K562 (cell line): ENCODE data around the gene CHST12.

Source experiments
- ELF1 ChIP-seq: fragments of 200-800 bp; sonication (Bioruptor generic); IDR thresholded peaks from 2 replicates; pipeline ENCODE4 v1.6.1; 2016; ENCODE audit warnings: missing genetic modification characterization, missing compliant biosample characterization
- JUN ChIP-seq, 2 experiments: sonication (generic) in 1 of 2; formaldehyde crosslinking in 1 of 2; IDR thresholded peaks; 2 replicates each; pipeline versions ENCODE4 v1.6.1 to v1.8.0; 2012 to 2022; ENCODE audit warnings: borderline replicate concordance in 2 of 2, mild to moderate bottlenecking in 2 of 2, improper control_type of control experiment in 1 of 2, low read depth in 1 of 2, low read length in 1 of 2, missing genetic modification reagents in 1 of 2
- KLF16 ChIP-seq: IDR thresholded peaks from 2 replicates; pipeline ENCODE4 v1.6.1; 2016; ENCODE audit warnings: antibody characterized with exemption
- LARP7 ChIP-seq: fragments of 450-650 bp; IDR thresholded peaks from 2 replicates; pipeline ENCODE4 v1.6.1; 2016
- MECOM ChIP-seq: fragments of 250-450 bp; sonication (Bioruptor Pico); IDR thresholded peaks from 2 replicates; pipeline ENCODE4 v1.8.0; 2022; ENCODE audit warnings: inconsistent platforms
- MYNN ChIP-seq, 2 experiments: sonication (generic); formaldehyde crosslinking in 1 of 2; IDR thresholded peaks; 2 replicates each; pipeline versions ENCODE4 v1.5.0 to v1.6.1; 2016 to 2020; ENCODE audit warnings: antibody characterized with exemption in 1 of 2, missing genetic modification reagents in 1 of 2
- POLR2G ChIP-seq: fragments of 200-400 bp; formaldehyde crosslinking; IDR thresholded peaks from 2 replicates; pipeline ENCODE4 v1.6.1; 2017; ENCODE audit warnings: low read depth, mild to moderate bottlenecking, antibody characterized with exemption, low read length, moderate library complexity
- POLR2H ChIP-seq: IDR thresholded peaks from 2 replicates; pipeline ENCODE4 v1.6.1; 2016; ENCODE audit warnings: missing genetic modification characterization, low read depth, mild to moderate bottlenecking, control low read depth, missing compliant biosample characterization, moderate library complexity
- ZBTB7A ChIP-seq: IDR thresholded peaks from 2 replicates; pipeline ENCODE4 v1.6.1; 2011; ENCODE audit warnings: low read depth, mild to moderate bottlenecking, low read length, moderate library complexity, borderline replicate concordance; ENCODE audit not compliant: control insufficient read depth
- ZHX1 ChIP-seq: fragments of 150-350 bp; conservative IDR thresholded peaks from 2 replicates; pipeline ENCODE4 v1.6.1; 2014; ENCODE audit warnings: low read length
- TF ChIP-seq, protein P1 (sequence below): fragments of 250-450 bp; sonication (Bioruptor Pico); IDR thresholded peaks from 2 replicates; pipeline ENCODE4 v1.8.0; 2022; ENCODE audit warnings: moderate library complexity, mild to moderate bottlenecking, inconsistent platforms
- TF ChIP-seq, protein P2 (sequence below), 3 experiments: IDR thresholded peaks in 2 of 3; conservative IDR thresholded peaks in 1 of 3; 2 replicates each; pipeline ENCODE4 v1.5.1; 2011 to 2012; ENCODE audit warnings: low read length in 3 of 3, mild to moderate bottlenecking in 3 of 3, control low read depth in 2 of 3, improper control_type of control experiment in 1 of 3, inconsistent platforms in 1 of 3, low read depth in 1 of 3, mixed read lengths in 1 of 3, moderate library complexity in 1 of 3; ENCODE audit not compliant: insufficient read depth in 2 of 3
- TF ChIP-seq, protein P3 (sequence below): sonication (generic); formaldehyde crosslinking; IDR thresholded peaks from 2 replicates; pipeline ENCODE4 v1.8.1; 2023; ENCODE audit warnings: mild to moderate bottlenecking, missing genetic modification reagents

- TF ChIP-seq POLR2G, result no peak; the same call in 1 of the 2 replicates
- TF ChIP-seq KLF16, result no peak
- TF ChIP-seq ZBTB7A, result no peak
- no peak for TF ChIP-seq LARP7
- TF ChIP-seq, protein P1, sequence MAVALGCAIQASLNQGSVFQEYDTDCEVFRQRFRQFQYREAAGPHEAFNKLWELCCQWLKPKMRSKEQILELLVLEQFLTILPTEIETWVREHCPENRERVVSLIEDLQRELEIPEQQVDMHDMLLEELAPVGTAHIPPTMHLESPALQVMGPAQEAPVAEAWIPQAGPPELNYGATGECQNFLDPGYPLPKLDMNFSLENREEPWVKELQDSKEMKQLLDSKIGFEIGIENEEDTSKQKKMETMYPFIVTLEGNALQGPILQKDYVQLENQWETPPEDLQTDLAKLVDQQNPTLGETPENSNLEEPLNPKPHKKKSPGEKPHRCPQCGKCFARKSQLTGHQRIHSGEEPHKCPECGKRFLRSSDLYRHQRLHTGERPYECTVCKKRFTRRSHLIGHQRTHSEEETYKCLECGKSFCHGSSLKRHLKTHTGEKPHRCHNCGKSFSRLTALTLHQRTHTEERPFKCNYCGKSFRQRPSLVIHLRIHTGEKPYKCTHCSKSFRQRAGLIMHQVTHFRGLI (CRISPR knock-in tag), result no peak
- no peak for TF ChIP-seq ZHX1
- TF ChIP-seq MECOM (CRISPR knock-in tag), result no peak
- no peak for TF ChIP-seq JUN (IDR thresholded peaks at IDR 0.05; ENCODE audit: borderline replicate concordance, low read depth, low read length)
- TF ChIP-seq JUN (CRISPR knock-in tag; IDR thresholded peaks at IDR 0.05; ENCODE audit: borderline replicate concordance), result no peak
- no peak for TF ChIP-seq MYNN (IDR thresholded peaks at IDR 0.05)
- TF ChIP-seq MYNN (CRISPR knock-in tag; IDR thresholded peaks at IDR 0.05), result no peak
- TF ChIP-seq, protein P2, sequence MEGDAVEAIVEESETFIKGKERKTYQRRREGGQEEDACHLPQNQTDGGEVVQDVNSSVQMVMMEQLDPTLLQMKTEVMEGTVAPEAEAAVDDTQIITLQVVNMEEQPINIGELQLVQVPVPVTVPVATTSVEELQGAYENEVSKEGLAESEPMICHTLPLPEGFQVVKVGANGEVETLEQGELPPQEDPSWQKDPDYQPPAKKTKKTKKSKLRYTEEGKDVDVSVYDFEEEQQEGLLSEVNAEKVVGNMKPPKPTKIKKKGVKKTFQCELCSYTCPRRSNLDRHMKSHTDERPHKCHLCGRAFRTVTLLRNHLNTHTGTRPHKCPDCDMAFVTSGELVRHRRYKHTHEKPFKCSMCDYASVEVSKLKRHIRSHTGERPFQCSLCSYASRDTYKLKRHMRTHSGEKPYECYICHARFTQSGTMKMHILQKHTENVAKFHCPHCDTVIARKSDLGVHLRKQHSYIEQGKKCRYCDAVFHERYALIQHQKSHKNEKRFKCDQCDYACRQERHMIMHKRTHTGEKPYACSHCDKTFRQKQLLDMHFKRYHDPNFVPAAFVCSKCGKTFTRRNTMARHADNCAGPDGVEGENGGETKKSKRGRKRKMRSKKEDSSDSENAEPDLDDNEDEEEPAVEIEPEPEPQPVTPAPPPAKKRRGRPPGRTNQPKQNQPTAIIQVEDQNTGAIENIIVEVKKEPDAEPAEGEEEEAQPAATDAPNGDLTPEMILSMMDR (IDR thresholded peaks at IDR 0.05 in 2 of 3, conservative IDR thresholded peaks at IDR 0.05 in 1 of 3; ENCODE audit: insufficient read depth in 2 of 3, low read depth in 1 of 3, low read length in 3 of 3), result no peak
- TF ChIP-seq, protein P3, sequence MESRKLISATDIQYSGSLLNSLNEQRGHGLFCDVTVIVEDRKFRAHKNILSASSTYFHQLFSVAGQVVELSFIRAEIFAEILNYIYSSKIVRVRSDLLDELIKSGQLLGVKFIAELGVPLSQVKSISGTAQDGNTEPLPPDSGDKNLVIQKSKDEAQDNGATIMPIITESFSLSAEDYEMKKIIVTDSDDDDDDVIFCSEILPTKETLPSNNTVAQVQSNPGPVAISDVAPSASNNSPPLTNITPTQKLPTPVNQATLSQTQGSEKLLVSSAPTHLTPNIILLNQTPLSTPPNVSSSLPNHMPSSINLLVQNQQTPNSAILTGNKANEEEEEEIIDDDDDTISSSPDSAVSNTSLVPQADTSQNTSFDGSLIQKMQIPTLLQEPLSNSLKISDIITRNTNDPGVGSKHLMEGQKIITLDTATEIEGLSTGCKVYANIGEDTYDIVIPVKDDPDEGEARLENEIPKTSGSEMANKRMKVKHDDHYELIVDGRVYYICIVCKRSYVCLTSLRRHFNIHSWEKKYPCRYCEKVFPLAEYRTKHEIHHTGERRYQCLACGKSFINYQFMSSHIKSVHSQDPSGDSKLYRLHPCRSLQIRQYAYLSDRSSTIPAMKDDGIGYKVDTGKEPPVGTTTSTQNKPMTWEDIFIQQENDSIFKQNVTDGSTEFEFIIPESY (CRISPR knock-in tag), result no peak
- no peak for TF ChIP-seq ELF1 (tag)
- no peak for TF ChIP-seq POLR2H
Measured at GRCh38 chr7:2446676-2447075, 43.3 kb downstream of the CHST12 start.
